HepG2 (cell line): Measurements from ENCODE around the gene MCM8.

Experiments used
- EZH2 ChIP-seq: conservative IDR thresholded peaks from 2 replicates; pipeline ENCODE4 v1.6.1; 2012; ENCODE audit warnings: mild to moderate bottlenecking, low read depth, low read length, moderate library complexity
- GABPB1 ChIP-seq: IDR thresholded peaks from 2 replicates; pipeline ENCODE4 v1.6.1; 2016; ENCODE audit warnings: mild to moderate bottlenecking, missing genetic modification reagents, moderate library complexity, missing compliant biosample characterization
- KDM1A ChIP-seq: IDR thresholded peaks from 2 replicates; pipeline ENCODE4 v1.6.1; 2016; ENCODE audit warnings: missing compliant biosample characterization
- RFX5 ChIP-seq: IDR thresholded peaks from 2 replicates; pipeline ENCODE4 v1.6.1; 2011; ENCODE audit warnings: low read depth, low read length, improper control_type of control experiment
- SMARCC2 ChIP-seq: fragments of 450-650 bp; IDR thresholded peaks from 2 replicates; pipeline ENCODE4 v1.6.1; 2017; ENCODE audit warnings: antibody characterized with exemption, mild to moderate bottlenecking
- TARDBP ChIP-seq: sonication (generic); formaldehyde crosslinking; IDR thresholded peaks from 2 replicates; pipeline ENCODE4 v1.8.0; 2022; ENCODE audit warnings: mild to moderate bottlenecking, missing genetic modification reagents
- ZEB1 ChIP-seq: IDR thresholded peaks from 2 replicates; pipeline ENCODE4 v1.6.1; 2012; ENCODE audit warnings: mild to moderate bottlenecking, low read depth, inconsistent platforms; ENCODE audit not compliant: insufficient replicate concordance
- ZNF24 ChIP-seq: fragments of 450-650 bp; IDR thresholded peaks from 2 replicates; pipeline ENCODE4 v1.6.1; 2017; ENCODE audit warnings: antibody characterized with exemption, mild to moderate bottlenecking
- ZZZ3 ChIP-seq: sonication (generic); formaldehyde crosslinking; IDR thresholded peaks from 2 replicates; pipeline ENCODE4 v1.4.0; 2020; ENCODE audit warnings: missing genetic modification reagents, mild to moderate bottlenecking, borderline replicate concordance
- TF ChIP-seq, protein P1 (sequence below): sonication (generic); formaldehyde crosslinking; IDR thresholded peaks from 2 replicates; pipeline ENCODE4 v1.4.0; 2020; ENCODE audit warnings: missing genetic modification reagents
- TF ChIP-seq, protein P2 (sequence below), 2 experiments: IDR thresholded peaks; 2 replicates each; pipeline ENCODE4 v1.6.1; 2011 to 2012; ENCODE audit warnings: low read length in 2 of 2, borderline replicate concordance in 1 of 2, low read depth in 1 of 2, mild to moderate bottlenecking in 1 of 2, moderate library complexity in 1 of 2
- TF ChIP-seq, protein P3 (sequence below): sonication (generic); formaldehyde crosslinking; IDR thresholded peaks from 2 replicates; pipeline ENCODE4 v1.4.0; 2020; ENCODE audit warnings: missing genetic modification reagents
- TF ChIP-seq, protein P4 (sequence below): sonication (generic); formaldehyde crosslinking; IDR thresholded peaks from 2 replicates; pipeline ENCODE4 v1.4.0; 2020; ENCODE audit warnings: missing genetic modification reagents, borderline replicate concordance
- TF ChIP-seq, protein P5 (sequence below): sonication (generic); formaldehyde crosslinking; IDR thresholded peaks from 2 replicates; pipeline ENCODE4 v1.5.0; 2020; ENCODE audit warnings: mild to moderate bottlenecking, missing genetic modification reagents, moderate library complexity

DNA sequence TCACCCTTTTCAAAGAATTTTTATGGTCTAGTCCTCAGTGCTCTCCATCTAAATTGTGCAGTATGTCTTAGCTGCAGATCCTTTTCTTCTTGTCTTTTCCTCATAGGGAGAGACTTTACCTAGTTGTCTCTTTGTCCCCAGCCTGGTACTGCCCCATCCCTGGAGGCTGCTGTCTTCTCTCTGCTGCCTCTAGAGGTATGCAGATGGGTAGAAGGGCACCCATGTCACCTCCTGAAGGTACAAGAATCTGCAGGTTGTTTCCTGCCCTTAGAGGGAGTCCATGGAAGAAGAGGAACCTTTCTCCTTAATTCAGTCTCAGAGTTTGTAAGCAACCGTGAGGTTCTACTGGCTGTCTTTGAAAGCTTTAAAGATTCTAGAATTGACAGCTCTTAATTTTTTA, 39.1 kb downstream of the MCM8 start:
- no peak for TF ChIP-seq ZNF24
- no peak for TF ChIP-seq EZH2
- TF ChIP-seq, protein P1, sequence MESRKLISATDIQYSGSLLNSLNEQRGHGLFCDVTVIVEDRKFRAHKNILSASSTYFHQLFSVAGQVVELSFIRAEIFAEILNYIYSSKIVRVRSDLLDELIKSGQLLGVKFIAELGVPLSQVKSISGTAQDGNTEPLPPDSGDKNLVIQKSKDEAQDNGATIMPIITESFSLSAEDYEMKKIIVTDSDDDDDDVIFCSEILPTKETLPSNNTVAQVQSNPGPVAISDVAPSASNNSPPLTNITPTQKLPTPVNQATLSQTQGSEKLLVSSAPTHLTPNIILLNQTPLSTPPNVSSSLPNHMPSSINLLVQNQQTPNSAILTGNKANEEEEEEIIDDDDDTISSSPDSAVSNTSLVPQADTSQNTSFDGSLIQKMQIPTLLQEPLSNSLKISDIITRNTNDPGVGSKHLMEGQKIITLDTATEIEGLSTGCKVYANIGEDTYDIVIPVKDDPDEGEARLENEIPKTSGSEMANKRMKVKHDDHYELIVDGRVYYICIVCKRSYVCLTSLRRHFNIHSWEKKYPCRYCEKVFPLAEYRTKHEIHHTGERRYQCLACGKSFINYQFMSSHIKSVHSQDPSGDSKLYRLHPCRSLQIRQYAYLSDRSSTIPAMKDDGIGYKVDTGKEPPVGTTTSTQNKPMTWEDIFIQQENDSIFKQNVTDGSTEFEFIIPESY (CRISPR knock-in tag) = no peak
- no peak for TF ChIP-seq ZEB1
- TF ChIP-seq GABPB1 = no peak
- TF ChIP-seq, protein P2, sequence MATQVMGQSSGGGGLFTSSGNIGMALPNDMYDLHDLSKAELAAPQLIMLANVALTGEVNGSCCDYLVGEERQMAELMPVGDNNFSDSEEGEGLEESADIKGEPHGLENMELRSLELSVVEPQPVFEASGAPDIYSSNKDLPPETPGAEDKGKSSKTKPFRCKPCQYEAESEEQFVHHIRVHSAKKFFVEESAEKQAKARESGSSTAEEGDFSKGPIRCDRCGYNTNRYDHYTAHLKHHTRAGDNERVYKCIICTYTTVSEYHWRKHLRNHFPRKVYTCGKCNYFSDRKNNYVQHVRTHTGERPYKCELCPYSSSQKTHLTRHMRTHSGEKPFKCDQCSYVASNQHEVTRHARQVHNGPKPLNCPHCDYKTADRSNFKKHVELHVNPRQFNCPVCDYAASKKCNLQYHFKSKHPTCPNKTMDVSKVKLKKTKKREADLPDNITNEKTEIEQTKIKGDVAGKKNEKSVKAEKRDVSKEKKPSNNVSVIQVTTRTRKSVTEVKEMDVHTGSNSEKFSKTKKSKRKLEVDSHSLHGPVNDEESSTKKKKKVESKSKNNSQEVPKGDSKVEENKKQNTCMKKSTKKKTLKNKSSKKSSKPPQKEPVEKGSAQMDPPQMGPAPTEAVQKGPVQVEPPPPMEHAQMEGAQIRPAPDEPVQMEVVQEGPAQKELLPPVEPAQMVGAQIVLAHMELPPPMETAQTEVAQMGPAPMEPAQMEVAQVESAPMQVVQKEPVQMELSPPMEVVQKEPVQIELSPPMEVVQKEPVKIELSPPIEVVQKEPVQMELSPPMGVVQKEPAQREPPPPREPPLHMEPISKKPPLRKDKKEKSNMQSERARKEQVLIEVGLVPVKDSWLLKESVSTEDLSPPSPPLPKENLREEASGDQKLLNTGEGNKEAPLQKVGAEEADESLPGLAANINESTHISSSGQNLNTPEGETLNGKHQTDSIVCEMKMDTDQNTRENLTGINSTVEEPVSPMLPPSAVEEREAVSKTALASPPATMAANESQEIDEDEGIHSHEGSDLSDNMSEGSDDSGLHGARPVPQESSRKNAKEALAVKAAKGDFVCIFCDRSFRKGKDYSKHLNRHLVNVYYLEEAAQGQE (IDR thresholded peaks at IDR 0.05; ENCODE audit: borderline replicate concordance in 1 of 2, low read depth in 1 of 2, low read length in 2 of 2) = no peak
- no peak for TF ChIP-seq KDM1A (CRISPR knock-in tag)
- no peak for TF ChIP-seq SMARCC2
- TF ChIP-seq, protein P3, sequence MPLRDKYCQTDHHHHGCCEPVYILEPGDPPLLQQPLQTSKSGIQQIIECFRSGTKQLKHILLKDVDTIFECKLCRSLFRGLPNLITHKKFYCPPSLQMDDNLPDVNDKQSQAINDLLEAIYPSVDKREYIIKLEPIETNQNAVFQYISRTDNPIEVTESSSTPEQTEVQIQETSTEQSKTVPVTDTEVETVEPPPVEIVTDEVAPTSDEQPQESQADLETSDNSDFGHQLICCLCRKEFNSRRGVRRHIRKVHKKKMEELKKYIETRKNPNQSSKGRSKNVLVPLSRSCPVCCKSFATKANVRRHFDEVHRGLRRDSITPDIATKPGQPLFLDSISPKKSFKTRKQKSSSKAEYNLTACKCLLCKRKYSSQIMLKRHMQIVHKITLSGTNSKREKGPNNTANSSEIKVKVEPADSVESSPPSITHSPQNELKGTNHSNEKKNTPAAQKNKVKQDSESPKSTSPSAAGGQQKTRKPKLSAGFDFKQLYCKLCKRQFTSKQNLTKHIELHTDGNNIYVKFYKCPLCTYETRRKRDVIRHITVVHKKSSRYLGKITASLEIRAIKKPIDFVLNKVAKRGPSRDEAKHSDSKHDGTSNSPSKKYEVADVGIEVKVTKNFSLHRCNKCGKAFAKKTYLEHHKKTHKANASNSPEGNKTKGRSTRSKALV (CRISPR knock-in tag) = no peak
- TF ChIP-seq RFX5 = no peak
- TF ChIP-seq, protein P4, sequence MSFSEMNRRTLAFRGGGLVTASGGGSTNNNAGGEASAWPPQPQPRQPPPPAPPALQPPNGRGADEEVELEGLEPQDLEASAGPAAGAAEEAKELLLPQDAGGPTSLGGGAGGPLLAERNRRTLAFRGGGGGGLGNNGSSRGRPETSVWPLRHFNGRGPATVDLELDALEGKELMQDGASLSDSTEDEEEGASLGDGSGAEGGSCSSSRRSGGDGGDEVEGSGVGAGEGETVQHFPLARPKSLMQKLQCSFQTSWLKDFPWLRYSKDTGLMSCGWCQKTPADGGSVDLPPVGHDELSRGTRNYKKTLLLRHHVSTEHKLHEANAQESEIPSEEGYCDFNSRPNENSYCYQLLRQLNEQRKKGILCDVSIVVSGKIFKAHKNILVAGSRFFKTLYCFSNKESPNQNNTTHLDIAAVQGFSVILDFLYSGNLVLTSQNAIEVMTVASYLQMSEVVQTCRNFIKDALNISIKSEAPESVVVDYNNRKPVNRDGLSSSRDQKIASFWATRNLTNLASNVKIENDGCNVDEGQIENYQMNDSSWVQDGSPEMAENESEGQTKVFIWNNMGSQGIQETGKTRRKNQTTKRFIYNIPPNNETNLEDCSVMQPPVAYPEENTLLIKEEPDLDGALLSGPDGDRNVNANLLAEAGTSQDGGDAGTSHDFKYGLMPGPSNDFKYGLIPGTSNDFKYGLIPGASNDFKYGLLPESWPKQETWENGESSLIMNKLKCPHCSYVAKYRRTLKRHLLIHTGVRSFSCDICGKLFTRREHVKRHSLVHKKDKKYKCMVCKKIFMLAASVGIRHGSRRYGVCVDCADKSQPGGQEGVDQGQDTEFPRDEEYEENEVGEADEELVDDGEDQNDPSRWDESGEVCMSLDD (CRISPR knock-in tag) = no peak
- TF ChIP-seq ZZZ3 (CRISPR knock-in tag) = no peak
- TF ChIP-seq, protein P5, sequence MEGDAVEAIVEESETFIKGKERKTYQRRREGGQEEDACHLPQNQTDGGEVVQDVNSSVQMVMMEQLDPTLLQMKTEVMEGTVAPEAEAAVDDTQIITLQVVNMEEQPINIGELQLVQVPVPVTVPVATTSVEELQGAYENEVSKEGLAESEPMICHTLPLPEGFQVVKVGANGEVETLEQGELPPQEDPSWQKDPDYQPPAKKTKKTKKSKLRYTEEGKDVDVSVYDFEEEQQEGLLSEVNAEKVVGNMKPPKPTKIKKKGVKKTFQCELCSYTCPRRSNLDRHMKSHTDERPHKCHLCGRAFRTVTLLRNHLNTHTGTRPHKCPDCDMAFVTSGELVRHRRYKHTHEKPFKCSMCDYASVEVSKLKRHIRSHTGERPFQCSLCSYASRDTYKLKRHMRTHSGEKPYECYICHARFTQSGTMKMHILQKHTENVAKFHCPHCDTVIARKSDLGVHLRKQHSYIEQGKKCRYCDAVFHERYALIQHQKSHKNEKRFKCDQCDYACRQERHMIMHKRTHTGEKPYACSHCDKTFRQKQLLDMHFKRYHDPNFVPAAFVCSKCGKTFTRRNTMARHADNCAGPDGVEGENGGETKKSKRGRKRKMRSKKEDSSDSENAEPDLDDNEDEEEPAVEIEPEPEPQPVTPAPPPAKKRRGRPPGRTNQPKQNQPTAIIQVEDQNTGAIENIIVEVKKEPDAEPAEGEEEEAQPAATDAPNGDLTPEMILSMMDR (CRISPR knock-in tag) = no peak
- no peak for TF ChIP-seq TARDBP
